Limb (tissue), 2 donors: Measurements from ENCODE around the gene MYO3B.
A peak's percentile ranks its signal among the peaks of the same experiment; 100 is the strongest.
"Not testable (repeated sequence)": the region's sequence is repeated elsewhere in the genome, so short reads cannot be mapped to it uniquely, and the experiment has no call there.

ENCODE experiments used
- DNase-seq, 2 donors: peaks; one replicate each; pipeline ENCODE4 v3.0.0-alpha.2; 2016; ENCODE audit errors: extremely low spot score in 2 of 2

The MYO3B gene

DNA sequence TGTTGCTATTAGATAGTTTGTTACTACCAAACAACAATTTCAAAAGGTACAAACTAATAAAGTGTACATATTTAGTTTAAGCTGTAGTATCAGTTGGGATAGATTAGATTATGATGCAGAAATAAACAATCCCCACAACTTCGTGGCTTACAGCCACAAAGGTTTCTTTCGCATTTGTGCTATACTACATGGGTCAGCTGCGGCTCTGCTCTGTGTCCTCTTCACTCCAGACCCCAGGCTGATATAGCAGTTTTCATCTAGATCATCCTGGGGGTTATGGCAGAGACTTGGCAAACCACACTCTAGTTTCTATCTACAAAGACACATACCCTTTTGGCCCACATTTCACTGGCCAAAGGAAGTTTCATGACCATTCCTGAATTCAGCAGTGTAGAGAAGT lies 429.2 kb downstream of the MYO3B start:
- no peak for DNase-seq

DNA sequence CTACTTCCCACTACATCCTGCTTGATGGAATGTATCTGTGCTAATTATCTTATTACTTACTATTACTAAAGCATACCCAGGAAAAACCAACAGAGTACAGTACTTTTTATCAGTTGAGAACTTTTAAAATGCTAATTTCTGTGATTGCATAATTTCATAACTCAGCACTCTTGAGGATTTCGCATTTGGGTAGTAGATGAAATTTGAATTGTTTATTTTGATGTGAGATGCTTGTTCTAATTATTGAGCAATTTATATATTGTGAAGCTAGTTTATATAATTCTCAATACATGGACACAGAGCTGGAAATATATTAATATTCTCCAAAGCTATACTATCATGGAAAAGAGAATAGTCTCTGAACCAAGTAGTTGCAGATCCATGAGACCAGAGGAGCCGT lies 432.7 kb downstream of the MYO3B start:
- no peak for DNase-seq

DNA sequence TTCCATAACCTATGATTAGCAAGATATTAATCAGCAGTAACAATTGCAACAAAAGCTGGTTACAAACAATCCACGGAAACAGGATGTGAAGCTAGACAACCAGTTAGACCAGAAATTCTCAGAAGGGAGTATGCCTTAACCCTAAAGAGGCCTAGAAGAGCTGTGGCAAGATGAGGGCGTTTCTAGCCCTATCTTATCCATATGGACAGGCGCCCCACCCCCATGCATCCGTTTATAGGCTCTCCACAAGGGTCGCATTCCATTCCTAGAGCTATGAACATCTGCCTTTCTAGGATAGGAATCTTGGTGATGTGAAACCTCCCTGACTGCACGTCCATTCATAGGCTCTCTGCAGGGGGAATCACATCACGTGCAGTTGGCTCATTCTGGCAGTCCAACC lies 441.0 kb downstream of the MYO3B start:
- not testable (repeated sequence) for DNase-seq

DNA sequence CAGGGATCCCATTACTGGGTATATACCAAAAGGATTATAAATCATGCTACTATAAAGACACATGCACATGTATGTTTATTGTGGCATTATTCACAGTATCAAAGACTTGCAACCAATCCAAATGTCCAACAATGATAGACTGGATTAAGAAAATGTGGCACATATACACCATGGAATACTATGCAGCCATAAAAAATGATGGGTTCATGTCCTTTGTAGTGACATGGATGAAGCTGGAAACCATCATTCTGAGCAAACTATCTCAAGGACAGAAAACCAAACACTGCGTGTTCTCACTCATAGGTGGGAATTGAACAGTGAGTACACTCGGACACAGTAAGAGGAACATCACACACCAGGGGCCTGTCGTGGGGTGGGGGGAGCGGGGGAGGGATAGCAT lies 457.1 kb downstream of the MYO3B start:
- not testable (repeated sequence) for DNase-seq

DNA sequence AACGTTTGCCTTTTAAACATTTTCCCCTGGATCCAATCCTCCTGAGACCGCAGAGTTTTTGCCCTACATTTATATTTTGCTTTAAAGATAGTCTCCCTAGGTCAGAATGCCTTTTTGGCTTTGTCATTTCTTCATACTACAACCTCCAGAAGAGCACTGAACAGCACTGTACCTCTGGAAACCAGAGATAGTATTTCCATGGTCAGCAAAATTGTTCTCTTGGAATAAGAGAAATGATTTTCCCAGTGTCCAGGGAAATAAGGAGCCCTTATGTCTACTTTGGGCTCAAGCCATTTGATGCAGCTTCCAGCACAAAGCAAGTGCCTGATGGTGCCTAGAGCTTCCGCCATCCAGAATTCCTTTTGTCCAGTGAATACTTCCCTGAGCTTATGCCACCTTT lies 461.7 kb downstream of the MYO3B start:
- DNase-seq, result no peak

DNA sequence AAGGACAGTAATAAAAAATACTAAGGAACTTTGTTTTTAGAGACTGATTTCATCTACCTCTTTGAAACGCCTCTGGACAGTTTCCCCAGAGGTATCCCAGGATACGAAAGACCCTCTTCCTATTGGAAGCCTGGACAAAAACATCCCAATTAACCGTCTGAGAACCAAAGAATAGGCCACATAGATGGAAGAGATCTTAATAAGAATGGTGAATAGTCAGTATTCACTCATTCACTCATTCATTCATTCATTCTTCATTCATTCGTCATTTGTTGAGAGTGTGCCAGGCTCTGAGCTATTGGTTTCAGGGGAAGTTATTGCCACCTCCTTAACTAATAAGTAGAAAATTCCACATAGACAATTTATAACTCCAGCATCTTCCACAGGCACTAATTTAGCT lies 464.0 kb downstream of the MYO3B start:
- DNase-seq, result no peak

DNA sequence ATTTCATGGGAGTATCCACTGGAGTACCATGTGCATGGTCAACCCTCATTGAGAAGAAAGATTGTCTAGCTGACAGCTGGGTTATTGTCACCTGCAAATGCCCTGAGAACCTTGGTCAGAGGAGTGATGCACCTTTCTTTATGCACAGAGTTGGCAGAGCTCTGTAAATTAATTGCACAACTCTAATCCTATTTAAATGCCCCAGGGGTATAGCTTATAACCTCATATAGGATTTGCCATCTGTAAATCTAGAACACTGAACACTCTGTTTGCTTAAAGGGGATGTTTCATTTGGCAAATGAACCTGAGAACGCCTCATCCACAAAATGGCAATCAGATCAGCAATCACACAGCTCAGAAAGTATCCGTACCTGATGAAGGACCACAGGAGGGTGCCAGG lies 465.4 kb downstream of the MYO3B start:
- no peak for DNase-seq

DNA sequence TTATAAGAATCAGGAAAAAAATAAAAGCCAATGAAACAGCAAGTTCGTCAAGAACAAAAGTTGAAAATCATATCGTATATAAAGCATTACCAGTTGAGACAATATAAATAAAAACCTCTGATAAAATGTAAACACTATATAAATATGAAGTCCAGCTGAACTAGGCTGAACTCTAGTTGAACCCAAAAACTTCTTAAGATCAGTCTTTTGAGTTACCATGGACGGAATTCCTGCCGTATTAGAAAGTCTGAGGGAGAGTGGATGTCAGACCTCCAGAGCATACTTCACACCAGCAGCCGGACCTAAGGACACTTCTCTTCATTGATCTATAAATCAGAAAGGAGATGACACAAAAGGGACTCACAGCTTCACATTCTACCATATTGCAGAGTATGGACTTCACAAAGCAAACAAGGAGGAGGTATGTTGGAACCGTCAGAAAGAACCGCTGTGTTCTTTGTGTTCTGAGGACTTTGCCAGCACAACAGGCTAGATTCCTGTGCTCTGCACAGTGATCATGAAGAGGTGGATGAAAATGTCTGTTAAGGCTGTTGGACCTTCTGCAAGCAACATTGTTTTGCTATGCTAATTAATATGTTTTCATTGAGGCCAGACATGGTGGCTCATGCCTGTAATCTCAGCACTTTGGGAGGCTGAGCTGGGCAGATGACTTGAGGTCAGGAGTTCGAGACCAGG lies 469.9 kb downstream of the MYO3B start:
- DNase-seq, result no peak

DNA sequence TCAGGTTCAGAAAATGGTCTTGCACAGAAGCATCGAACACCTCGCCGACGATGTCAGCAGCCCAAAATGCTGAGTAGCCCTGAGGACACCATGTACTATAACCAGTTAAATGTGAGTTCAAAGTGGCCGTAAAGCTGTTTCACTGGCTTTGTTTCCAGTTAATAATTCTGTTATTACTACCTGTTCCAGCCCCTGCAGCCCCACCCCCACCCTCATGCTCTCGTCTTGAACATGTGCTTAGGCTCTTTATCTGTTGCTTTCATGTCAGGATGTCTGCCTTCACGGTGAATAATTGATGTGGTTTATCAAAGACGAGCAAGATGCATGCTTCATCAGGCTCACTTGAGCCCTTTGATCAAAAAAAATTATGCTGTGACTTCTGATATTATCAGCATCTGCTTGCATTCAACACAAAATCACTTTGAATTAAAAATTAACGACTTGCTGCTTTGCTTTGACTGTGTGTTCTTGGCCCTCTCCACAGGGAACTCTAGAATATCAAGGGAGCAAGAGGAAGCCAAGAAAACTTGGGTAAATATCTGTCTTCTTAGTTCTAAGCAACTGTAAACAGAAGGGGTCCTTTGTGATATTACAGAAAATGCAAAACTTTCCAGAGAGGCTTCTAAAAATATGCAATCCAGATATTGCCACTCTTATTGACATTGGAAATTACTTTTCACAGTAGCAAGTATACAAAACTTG lies 473.8 kb downstream of the MYO3B start:
- DNase-seq, result no peak

DNA sequence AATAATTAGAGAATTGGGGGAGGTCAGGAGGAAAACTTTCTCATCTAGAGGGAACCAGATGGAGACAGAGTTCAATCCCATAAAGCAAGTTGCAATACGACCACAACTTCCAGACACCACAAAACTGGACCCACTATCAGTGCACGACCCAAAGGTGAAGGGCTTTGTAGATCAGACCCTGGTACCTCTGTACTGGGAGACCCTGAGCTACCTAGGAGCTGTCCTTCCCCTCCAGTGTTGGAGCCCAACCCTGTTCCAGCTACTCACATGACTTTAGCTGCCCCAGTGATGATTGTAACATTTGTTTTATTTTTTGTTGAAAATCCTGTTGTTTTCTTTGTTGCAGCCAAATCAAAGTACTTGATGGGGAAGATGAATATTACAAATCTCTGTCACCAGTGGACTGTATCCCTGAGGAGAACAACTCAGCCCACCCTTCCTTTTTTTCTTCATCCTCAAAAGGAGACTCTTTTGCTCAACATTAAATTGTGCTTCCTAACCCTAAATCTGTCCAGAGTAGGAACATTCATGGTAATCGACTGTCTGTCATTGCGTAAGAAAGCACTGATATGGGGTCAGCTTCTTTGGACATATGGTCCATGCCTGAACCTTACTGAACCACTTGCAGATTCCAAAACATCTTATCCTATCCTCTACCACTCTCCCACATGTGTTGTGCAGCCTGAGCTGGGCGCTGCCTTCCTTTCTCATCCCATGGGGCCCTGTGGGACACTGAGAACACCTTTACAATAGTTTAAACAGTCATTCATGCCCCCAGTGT lies 474.9 kb downstream of the MYO3B start:
- no peak for DNase-seq

DNA sequence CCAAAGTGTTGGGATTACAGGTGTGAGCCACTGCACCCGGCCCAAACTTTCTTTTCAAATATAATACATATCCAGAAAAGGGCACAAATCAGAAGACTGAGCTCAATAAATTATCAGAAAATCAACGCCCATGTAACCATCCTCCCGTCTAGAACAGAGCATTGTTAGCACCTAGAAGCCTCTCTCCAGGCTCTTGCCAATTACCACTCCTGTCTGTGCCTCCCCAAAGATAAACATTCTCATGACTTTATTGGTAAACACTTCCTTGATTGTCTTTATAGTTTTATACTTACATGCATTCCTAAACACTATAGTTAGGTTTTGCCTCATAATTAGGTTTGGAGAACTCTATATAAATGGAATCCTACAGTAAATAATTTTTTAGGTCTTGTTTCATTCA lies 478.7 kb downstream of the MYO3B start:
- no peak for DNase-seq

DNA sequence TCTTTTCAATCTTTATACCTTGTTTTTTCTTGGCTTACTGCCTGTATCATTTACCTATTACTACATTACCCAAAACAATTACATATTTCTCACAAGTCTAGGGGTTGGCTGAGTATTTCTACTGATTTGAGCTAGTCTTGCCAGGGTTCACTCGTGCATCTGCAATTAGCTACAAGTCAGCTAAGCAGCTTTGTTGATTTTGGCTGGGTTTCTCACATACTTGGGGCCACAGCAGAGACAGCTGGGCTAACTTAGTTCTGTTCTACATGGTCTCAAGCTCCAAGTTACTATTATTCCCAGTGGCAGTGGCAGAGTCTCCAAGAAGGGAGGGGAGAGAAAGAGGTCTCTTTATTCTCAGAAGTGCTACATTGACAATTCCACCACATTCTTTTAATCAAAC lies 482.5 kb downstream of the MYO3B start:
- no peak for DNase-seq

DNA sequence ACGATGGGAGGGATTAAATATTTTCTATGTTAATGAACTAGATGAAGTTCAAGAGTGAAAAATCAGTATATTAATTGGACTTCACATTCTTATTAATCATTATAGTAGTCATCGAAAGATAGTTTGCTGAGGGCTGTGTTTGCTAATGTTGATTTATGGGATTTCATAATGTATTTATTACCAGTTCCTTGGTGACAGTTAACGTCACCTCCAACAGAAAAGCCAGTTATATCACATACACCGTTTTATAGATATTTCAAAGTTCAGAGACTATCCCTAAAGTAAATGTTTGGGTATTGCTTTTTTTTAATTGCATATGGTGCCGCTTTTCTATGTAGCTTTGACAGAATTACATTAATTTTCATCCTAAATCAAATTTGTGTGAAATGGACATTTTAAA lies 487.8 kb downstream of the MYO3B start:
- no peak for DNase-seq

DNA sequence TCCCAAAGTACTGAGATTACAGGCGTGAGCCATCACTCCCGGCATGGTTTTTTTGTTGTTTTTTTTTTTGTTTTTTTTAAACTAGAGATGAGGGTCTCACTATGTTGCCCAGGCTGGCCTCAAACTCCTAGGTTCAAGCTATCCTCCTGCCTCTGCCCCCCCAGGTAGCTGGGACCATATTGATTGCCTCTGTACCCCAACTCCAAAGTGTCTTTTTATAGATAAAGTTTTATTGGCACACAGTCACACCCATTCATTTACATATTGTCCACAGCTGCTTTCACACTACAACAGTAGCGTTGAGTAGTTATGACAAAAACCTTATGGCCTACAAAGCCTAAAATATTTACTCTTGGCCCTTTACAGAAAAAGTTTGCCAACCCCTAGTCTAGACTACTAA lies 492.0 kb downstream of the MYO3B start:
- DNase-seq, result no peak

DNA sequence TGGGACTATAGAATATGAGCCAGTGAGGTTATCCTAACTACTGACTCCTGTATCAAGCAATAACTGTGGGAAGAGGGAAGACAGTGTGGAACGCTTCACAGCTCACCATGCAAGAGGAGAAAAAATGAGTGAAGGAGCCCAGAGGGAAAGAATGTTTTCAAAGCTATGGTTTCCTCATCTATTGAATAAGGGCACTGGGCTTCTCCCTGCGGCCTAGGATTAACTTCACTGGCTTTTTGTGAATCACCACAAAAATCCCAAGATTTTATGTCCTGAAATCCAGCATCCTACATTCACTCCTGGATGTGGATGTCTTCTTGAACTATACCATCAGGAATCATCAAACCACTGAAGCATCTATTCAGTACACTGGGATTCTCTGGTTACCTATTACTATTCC lies 492.7 kb downstream of the MYO3B start:
- no peak for DNase-seq

DNA sequence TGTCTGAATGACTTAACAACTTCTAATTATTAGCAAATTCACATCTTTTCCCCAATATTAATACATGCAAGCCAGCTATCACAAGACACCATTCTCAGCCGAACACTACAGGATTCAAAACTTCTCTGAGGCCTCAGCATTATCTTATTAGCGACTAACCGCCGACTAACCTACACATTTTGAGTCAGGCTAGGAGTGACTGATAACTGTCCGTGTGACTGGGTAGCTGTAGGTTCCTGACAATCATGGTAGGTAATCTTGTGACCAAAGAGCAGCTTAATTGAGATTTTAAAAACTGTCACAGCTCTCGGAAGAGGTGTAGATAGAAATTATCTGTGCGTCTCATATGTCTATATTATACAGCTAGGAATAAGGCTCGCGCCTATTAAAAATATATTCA lies 493.1 kb downstream of the MYO3B start:
- DNase-seq, result no peak

DNA sequence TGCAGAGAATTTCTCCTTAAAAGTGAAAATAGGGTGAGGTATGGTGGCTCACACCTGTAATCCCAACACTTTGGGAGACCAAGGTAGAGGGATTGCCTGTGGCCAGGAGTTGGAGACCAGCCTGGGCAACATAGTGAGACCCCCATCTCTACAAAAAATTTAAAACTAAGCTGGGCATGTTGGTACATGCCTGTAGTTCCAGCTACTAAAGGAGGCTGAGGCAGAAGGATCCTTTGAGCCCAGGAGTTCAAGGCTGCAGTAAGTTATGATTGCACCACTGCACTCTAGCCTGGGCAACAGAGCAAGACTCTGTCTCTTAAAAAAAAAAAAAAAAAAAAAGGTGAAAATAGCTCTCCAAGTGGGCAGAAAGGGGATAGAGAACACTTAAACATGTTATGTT lies 496.3 kb downstream of the MYO3B start:
- DNase-seq, result not testable (repeated sequence)

DNA sequence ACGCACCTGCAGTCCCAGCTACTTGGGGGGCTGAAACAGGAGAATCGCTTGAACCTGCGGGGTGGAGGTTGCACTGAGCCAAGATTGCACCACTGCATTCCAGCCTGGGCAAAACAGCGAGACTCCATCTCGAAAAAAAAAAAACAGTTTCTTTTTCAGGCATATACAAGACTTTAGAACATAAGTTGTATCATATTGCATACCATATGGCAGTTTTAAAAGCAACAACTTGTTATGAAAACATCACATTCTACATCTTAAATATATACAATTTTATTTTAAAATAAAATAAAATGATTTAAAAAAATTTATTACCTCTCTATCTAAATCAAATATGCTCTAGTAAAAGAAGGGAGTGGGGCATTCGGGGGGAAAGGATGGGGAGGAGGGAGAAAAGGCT lies 497.8 kb downstream of the MYO3B start:
- no peak for DNase-seq

DNA sequence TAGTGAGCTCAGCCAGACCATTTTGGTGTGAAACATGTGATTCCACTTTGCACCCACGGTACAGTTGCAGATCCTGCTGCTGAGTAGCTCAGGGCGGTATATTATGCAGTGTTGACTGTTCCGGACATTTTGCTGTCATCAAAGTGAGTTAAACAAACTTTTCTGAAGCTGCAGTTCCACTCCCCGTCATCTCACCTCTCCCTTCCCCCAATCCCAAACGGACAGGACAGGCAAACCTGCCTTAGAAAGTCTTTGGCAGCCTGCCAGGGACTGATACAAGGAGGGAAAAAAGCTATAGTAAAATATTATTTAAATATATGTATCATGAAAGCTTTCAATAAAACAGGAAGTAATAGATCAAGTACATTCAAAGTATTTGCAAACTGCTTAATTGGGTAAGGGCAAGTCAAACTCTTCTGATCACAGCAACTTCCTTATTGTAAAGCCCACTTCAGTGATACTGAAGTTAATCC lies 501.7 kb downstream of the MYO3B start:
- peak in 1 of 2 donors; percentile 37 for DNase-seq

DNA sequence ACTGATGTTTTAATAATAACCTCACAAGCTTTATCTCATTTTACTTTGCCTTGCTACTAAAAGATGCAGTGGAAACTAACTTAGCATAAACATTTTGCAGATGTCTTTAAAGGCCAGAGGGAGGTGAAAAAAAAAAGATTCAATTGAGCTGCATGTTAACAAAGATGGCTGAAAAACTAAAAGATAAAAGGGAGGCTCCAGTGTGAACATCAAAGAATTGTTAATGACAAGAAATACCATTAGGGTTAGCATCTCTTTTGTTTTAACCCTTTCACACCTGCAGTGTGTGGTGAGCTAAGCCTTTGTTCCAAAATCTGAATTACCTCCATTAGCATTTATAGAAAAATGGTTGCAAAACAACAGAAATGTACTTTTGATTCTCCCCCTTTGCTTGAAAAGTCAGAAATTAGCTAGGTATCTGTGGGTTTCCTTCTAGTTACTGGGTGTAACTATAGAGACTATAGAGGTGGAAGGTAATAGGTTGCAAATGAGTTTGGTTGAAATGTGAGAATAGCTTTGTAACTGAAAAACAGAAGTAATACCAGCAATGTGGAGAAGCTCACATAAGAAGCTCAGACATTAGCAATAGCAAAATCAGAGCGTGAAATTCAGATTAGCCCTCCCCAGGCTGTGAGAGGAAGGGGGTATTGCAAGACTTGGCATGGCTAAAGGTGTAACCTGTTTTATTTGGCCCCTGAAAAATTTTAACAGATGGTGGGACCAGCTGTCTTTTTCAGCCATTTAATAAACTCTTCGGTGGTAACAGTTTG lies 502.4 kb downstream of the MYO3B start:
- DNase-seq, result no peak

DNA sequence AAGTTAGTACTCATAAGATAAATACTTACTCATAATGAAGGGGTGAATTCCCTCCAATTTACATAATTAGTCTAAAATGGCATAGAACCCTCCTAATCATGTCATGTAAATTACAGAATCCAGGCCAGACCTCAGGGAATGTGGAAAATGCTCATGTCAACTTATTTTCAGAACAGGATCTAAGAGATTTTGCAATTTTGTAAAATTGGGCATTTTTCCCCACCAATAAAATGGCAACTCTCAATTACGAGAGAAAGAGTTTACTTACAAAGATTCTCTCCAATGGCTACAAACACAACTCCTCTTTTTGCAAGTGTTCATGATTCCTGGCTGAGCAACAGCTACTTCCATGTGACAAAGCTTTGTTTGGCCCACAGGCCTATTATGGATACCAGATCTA lies 503.4 kb downstream of the MYO3B start:
- DNase-seq, result no peak

DNA sequence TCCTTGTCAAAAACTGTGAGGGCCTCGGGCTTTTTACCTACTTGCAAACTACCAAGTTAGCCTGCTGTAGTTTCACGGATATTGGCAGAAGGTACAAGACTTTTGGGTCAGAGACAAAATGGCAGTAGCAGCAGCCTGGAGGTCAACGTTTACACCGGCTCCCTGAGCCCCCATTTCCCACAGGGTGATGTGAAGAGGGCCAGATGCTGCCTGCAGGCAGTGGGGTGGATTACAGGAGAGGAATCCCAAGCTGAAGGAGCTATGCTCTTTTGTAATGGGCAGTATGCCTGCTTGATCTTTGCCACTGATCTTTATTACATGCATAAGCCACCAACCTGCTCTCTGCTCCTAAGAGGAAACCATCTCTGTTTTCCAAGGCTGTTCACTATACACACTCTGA lies 507.6 kb downstream of the MYO3B start:
- DNase-seq, result no peak
